ENCODE measurements around the gene NOP56. TPM values are rescaled to one million over a fixed set of nuclear protein-coding genes. Genes with fewer than 3 reads are reported as not detected.

The NOP56 gene
- total RNA-seq, 6 experiments from 2014 or later = 151 to 222 (median 165) TPM

- no peaks in the 10 kb centered on the region for H3K4me1 Mint-ChIP-seq (ENCODE audit: low read depth)
- TF ChIP-seq, protein P1, sequence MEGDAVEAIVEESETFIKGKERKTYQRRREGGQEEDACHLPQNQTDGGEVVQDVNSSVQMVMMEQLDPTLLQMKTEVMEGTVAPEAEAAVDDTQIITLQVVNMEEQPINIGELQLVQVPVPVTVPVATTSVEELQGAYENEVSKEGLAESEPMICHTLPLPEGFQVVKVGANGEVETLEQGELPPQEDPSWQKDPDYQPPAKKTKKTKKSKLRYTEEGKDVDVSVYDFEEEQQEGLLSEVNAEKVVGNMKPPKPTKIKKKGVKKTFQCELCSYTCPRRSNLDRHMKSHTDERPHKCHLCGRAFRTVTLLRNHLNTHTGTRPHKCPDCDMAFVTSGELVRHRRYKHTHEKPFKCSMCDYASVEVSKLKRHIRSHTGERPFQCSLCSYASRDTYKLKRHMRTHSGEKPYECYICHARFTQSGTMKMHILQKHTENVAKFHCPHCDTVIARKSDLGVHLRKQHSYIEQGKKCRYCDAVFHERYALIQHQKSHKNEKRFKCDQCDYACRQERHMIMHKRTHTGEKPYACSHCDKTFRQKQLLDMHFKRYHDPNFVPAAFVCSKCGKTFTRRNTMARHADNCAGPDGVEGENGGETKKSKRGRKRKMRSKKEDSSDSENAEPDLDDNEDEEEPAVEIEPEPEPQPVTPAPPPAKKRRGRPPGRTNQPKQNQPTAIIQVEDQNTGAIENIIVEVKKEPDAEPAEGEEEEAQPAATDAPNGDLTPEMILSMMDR (IDR thresholded peaks at IDR 0.05) = no peak
- no peaks in the 10 kb centered on the region for H3K36me3 Mint-ChIP-seq (ENCODE audit: low read depth)
- H3K9me3 Mint-ChIP-seq = no peaks in the 10 kb centered on the region
- DNase-seq = no peak
- H3K4me3 Mint-ChIP-seq = no peak overlapping the region
- H3K27ac Mint-ChIP-seq = no peak overlapping the region
- H3K27me3 Mint-ChIP-seq (ENCODE audit: insufficient read depth) = peaks cover 44% of the 10 kb centered on the region
Measured at GRCh38 chr20:2707353-2708072, 55.1 kb downstream of the NOP56 start.

Small RNA genes lying within 50 kb of the gene (microRNA-seq; reads per million reads assigned to microRNA genes)
- 64.9 reads per million, percentile 44 among the genes with 10 or more reads in this experiment for gene MIR1292

Other genes with a start within 250 kb of the NOP56 start
- gene SNRPB, start 181.8 kb upstream of the NOP56 start, total RNA-seq (2021; fragmentation: NEBNext Ultra II Directional; extraction: Animal tissue kit (Norgen Biotek cat#: 25700)) = 100 to 1,000 TPM; 155 to 240 (median 208) TPM
- gene ZNF343, start 143.7 kb upstream of the NOP56 start, total RNA-seq (2021; fragmentation: NEBNext Ultra II Directional; extraction: Animal tissue kit (Norgen Biotek cat#: 25700)) = 1 to 10 TPM; 6.4 to 9.4 (median 8.8) TPM
- not detected for gene TMC2, start 116.1 kb upstream of the NOP56 start, total RNA-seq (2021; fragmentation: NEBNext Ultra II Directional; extraction: Animal tissue kit (Norgen Biotek cat#: 25700))
- 10 to 100 TPM; 63.1 to 87.8 (median 79.8) TPM for gene IDH3B, start 11.6 kb downstream of the NOP56 start, total RNA-seq (2021; fragmentation: NEBNext Ultra II Directional; extraction: Animal tissue kit (Norgen Biotek cat#: 25700))
- under 1 TPM in 3 of 6 experiments, not detected in 3; 0.14 to 0.48 (median 0.46) TPM for gene EBF4, start 40.1 kb downstream of the NOP56 start, total RNA-seq (2021; fragmentation: NEBNext Ultra II Directional; extraction: Animal tissue kit (Norgen Biotek cat#: 25700))
- under 1 TPM in 1 of 6 experiments, not detected in 5; 0.10 TPM for gene CPXM1, start 148.0 kb downstream of the NOP56 start, total RNA-seq (2021; fragmentation: NEBNext Ultra II Directional; extraction: Animal tissue kit (Norgen Biotek cat#: 25700))
- gene C20orf141, start 162.4 kb downstream of the NOP56 start, total RNA-seq (2021; fragmentation: NEBNext Ultra II Directional; extraction: Animal tissue kit (Norgen Biotek cat#: 25700)) = not detected
- not detected for gene TMEM239, start 163.7 kb downstream of the NOP56 start, total RNA-seq (2021; fragmentation: NEBNext Ultra II Directional; extraction: Animal tissue kit (Norgen Biotek cat#: 25700))
- gene PCED1A, start 188.0 kb downstream of the NOP56 start, total RNA-seq (2021; fragmentation: NEBNext Ultra II Directional; extraction: Animal tissue kit (Norgen Biotek cat#: 25700)) = 10 to 100 TPM; 22.0 to 24.8 (median 23.8) TPM
- gene VPS16, start 188.1 kb downstream of the NOP56 start, total RNA-seq (2021; fragmentation: NEBNext Ultra II Directional; extraction: Animal tissue kit (Norgen Biotek cat#: 25700)) = 10 to 100 TPM; 30.6 to 36.3 (median 35.2) TPM
- 10 to 100 TPM; 44.3 to 54.4 (median 48.7) TPM for gene PTPRA, start 220.8 kb downstream of the NOP56 start, total RNA-seq (2021; fragmentation: NEBNext Ultra II Directional; extraction: Animal tissue kit (Norgen Biotek cat#: 25700))

All from HFFc6 (cell line).